Islet of Langerhans (tissue), 1 donor: ENCODE data around the gene CEP83.
"Not testable (repeated sequence)": the region's sequence is repeated elsewhere in the genome, so short reads cannot be mapped to it uniquely, and the experiment has no call there.

Source experiments
- FAIRE-seq: peaks from one replicate; lab custom pipeline; 2011; peaks lifted over from hg19 to GRCh38; lab: Jason Lieb, UNC

CEP83 gene

GRCh38 chr12:94459728-94460615 lies at the start of gene CEP83:
CEP83 (minus strand) TSS chr12:94459867; CDS start chr12:94412490, 47,377 bp downstream.
- FAIRE-seq, result no peak

GRCh38 chr12:94509317-94509716 lies 49.6 kb upstream of the CEP83 start:
- FAIRE-seq, result no peak

GRCh38 chr12:94507455-94507854 lies 47.8 kb upstream of the CEP83 start:
- FAIRE-seq, result no peak

- no peak for FAIRE-seq
Measured at GRCh38 chr12:94504386-94504785, 44.7 kb upstream of the CEP83 start.

- FAIRE-seq, result no peak
Measured at GRCh38 chr12:94503619-94504018, 44.0 kb upstream of the CEP83 start.

GRCh38 chr12:94500831-94501567 lies 41.3 kb upstream of the CEP83 start:
- no peak for FAIRE-seq

GRCh38 chr12:94498698-94499097 lies 39.0 kb upstream of the CEP83 start:
- no peak for FAIRE-seq

- no peak for FAIRE-seq
Measured at GRCh38 chr12:94498073-94498472, 38.4 kb upstream of the CEP83 start.

- no peak for FAIRE-seq
Measured at GRCh38 chr12:94495445-94496115, 35.9 kb upstream of the CEP83 start.

- no peak for FAIRE-seq
Measured at GRCh38 chr12:94491489-94491888, 31.8 kb upstream of the CEP83 start.

GRCh38 chr12:94488463-94488862 lies 28.8 kb upstream of the CEP83 start:
- no peak for FAIRE-seq

- FAIRE-seq, result no peak
Measured at GRCh38 chr12:94481734-94482133, 22.1 kb upstream of the CEP83 start.

- no peak for FAIRE-seq
Measured at GRCh38 chr12:94469522-94469921, 9.9 kb upstream of the CEP83 start.

- FAIRE-seq, result no peak
Measured at GRCh38 chr12:94460616-94460959, 921 bp upstream of the CEP83 start.

GRCh38 chr12:94458877-94459727 lies 565 bp downstream of the CEP83 start:
- FAIRE-seq, result peak; percentile 51

- no peak for FAIRE-seq
Measured at GRCh38 chr12:94457311-94457710, 2.4 kb downstream of the CEP83 start.

GRCh38 chr12:94454318-94454717 lies 5.3 kb downstream of the CEP83 start:
- not testable (repeated sequence) for FAIRE-seq

- no peak for FAIRE-seq
Measured at GRCh38 chr12:94445662-94446061, 14.0 kb downstream of the CEP83 start.

- FAIRE-seq, result no peak
Measured at GRCh38 chr12:94437303-94437702, 22.4 kb downstream of the CEP83 start.

- no peak for FAIRE-seq
Measured at GRCh38 chr12:94435511-94435927, 24.1 kb downstream of the CEP83 start.

- FAIRE-seq, result no peak
Measured at GRCh38 chr12:94434171-94434570, 25.5 kb downstream of the CEP83 start.

- FAIRE-seq, result no peak
Measured at GRCh38 chr12:94433744-94434143, 25.9 kb downstream of the CEP83 start.
